Measurements from ENCODE around the gene THUMPD3. TPM values are rescaled to one million over a fixed set of nuclear protein-coding genes. Genes with fewer than 3 reads are reported as not detected.

The THUMPD3 gene
- total RNA-seq, 1 donor from 2014 or later = 84.4 TPM

DNA sequence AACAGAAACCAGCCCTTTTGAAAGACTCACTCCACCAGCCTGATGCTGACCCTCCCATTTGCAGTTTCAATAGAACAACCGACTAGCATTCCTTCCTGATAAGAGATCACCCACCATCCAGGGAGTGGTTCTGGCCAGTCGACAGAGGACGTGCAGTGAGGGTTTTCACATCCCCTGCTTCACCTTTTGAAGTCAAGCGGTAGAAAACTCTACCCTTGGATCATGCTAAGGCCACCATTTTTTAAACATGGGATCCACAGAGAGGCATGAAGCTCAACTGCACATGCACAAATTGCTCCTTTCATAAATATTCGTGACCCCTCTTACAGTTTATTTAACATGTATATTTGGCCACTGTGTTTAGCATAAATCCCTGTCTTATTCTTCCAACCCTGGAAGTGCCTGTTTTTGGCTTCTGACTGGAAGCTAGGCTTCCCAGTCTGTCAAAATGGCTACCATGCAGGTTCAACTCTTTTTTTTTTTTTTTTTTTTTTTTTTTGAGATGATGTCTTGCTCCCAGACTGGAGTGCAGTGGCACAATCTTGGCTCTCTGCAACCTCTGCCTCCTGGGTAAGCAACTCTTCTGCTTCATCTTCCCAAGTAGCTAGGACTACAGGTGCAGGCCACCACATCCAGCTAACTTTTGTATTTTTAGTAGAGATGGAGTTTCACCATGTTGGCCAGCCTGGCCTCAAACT is 1.0 kb upstream of the THUMPD3 start:
- DNase-seq = no peak

DNA sequence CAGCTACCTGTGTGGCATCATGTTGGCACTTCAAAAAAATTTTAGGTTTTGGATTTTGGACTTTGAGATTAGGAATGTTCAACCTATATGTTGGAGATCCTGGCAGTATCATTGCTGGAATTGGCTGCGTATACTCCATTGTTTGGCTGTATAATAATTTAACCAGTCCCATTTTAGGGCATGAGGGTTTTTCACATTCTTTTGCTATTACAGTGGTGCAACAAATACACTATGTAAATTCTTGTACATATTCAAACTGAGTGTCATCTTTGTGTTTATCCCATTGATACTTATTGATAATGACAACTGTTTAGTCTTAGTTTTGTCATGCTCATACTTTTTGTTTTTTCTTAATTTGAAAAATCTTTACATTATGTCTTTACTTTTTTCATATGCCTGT is 6.7 kb downstream of the THUMPD3 start:
- DNase-seq = no peak

DNA sequence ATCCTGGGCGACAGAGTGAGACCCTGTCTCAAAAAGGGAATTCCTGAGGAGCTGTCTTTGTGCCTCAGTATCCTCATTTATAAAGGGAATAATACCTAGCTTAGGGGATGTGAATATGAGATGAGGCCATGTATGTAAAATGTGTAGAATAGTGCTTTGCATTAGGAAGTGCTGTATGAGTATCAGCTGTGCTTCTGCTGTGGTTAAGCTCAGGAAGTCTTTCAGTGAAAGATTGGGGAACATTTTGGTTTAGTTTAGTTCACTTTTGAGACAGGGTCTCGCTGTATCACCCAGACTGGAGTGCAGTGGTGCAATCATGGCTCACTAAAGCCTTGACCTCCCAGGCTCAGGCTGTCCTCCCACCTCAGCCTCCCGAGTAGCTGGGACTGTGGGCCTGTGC is 10.6 kb downstream of the THUMPD3 start:
- DNase-seq = no peak

DNA sequence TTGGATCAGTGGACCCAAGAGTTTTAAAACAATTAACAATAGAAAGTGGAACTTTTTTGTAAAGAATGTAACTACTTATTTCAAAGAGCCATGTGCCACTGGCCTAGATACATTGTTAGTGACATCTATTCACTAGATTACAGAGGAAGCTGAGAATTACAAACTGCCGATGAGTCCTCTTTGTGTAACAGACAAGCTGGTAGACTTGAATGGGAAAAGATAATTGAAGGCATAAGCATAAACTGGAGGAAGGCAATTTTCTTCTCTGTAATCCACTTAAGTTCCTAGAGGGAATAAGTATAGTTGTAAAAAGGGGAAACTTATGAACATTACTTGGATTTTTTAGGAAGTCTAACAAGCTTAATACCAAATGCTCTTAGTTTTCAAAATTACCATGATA is 15.1 kb downstream of the THUMPD3 start:
- no peak for DNase-seq

DNA sequence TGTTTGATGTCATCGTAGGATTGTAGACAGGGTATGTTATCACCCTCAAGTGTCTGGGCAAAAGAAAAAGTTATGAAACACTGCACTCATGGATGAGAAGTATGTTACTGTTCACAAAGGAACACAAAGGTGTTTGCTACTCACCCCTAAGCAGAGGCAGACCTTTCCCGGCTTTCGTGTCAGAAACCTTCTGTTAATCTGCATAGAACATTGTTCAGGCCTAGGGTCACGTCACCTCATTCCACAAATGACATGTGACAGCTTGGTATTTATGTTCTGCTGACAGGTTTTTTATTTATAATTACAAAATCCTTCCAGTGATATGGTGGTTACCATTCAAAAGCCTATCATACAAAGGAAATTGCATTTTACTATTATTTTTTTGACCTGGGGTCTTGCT is 16.5 kb downstream of the THUMPD3 start:
- no peak for DNase-seq

DNA sequence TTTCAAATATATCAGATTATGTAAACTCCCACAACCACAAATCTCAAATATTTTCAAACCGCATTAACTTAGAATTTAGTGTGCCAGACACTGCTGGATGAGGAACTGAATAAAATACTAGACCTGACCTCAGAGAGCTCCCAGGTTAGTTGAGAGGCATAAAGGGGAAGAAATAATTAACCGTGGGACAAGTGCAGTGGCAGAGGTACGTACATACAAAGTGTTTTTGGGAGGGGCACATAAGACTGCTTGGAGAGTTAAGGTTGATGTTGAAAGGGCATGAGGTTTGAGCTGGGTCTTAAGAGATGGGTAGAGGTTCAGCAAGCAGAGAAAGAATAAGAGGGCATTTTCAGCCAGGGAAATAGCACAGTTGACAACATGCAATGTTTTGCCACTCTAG is 17.2 kb downstream of the THUMPD3 start:
- DNase-seq = no peak

DNA sequence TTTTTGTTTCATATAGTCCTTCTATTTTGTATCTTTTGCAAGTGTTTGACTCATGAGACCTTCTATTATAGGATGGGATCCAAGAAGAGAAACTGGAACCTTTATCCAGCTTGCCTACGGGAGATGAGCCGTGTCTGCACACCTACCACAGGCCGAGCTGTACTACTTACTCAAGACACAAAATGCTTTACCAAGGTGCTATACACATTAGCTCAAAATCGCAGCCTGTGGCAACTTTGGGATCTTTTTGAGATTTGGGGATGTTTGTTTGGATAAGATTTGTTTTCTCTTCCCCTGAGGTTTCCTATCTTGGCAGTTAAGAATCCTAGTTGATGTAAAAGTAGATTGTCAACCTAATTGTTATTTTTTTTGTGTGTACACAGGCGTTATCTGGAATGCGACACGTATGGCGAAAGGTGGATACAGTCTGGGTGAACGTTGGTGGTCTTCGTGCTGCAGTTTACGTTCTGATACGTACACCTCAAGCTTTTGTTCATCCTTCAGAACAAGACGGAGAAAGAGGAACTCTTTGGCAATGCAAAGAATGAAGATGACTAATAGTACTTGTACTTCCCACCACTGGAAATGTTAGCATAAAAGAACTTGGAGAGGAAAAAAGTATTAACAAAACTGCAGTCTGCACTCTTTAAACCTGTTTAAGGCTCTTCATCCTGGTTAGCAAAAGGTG is 21.4 kb downstream of the THUMPD3 start:
- DNase-seq = no peak

DNA sequence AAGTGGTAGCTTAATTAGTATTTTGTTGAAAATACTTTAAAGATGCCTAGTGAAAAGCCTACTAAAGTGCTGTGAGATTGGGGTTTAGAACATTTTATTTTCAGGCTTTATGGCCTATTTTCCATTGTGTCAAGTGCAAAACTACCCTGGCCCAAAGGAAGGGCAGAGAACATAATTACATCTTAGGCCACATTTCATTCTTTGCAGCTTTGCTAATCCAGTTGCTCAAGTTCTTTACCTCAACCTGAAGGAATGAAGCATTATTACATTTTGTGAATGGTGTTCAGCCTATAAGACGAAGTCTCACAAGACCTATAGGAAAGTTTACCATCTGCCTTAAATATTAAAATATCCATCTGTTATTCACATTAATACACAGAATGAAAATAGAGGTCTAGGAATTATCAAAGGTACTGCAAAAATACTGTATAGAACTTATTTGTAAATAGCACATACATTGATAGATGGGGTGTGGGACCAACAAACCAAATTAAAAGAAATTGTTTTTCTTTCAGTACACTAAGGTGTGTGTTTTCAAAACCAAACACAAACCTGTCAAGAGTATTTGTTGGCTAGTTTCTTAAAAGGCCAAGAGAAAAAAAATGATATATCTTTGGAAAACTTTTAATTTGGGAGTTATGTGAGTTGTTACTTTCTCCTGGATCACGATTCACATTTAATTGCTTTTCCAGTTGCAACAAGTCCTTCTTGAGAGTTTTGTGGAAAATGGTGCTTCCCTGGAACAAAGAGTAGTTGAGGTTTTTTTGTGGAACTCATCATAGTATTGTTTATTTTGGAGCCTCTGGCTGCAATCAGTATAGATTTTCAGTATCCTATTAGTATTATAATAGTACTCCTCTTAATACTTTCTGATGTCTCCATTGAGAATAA is 22.6 kb downstream of the THUMPD3 start:
- DNase-seq = no peak

DNA sequence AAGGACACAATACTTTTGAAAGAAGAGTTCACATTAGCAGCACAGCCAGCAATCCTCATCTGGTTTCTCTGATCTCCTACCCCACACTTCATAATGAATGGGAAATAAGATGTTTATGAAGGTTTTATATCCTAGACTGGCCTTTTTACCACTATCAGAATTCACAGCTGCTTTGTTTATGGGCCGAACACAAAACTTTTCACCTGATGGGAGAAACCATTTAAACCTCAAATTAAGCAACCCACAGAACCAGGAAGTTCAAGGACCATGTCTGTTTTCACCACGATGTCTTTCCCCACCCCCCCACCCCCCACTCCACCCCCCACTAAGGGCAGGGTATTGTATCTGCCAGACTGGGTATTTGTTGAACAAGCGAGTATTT is 23.2 kb downstream of the THUMPD3 start:
- DNase-seq = no peak

DNA sequence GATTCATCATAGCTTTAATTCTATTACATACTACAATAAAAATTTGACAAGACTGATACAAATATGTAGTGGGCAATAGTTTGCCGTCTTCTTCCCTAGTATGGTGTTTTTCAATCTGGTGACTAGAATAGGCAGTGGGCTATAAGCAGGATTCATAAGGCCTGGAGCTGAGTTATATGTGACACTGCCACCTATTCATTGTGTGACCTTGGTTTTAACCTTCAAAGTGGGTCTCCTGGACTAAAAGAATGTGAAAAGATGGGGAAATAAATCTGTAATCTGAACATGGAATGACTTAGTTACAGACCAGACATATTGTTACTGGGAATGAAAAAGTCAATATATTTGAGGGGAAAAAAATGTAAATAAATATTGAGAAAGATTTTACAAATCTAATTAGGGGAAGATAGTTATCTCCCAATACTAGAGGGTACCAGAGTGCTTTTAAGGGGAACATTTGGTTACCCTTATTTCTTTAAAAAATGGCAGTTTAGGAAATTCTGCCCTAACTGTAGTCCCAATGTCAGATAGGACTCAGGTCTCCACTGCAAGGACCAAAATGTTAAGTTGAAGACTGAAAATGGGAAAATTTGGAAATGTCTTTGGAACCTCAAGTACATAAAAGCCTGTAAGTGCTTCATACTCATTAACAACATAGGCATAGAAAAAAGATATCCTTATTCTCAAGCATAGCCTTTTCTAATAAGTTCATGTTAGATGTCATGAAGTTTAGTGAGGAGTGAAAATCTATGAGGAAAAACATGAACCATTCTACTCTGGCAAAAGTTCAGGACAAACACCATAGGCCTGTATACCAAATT is 23.9 kb downstream of the THUMPD3 start:
- no peak for DNase-seq

DNA sequence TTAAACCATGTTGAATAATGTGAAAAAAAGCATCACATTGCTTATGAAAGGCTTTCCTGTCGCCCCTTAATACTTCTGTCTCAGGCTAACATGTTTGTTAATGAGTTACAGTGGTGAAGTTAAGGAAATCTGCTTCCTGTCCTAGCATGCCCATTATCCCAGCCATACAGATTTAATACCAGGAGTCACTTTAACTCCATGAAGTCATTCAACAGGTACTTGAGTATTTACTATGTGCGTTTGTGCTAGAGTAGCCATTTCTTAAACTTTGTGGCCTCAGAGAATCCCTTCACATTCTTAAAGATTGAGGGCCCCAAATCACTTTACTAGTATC is 24.4 kb downstream of the THUMPD3 start:
- no peak for DNase-seq

DNA sequence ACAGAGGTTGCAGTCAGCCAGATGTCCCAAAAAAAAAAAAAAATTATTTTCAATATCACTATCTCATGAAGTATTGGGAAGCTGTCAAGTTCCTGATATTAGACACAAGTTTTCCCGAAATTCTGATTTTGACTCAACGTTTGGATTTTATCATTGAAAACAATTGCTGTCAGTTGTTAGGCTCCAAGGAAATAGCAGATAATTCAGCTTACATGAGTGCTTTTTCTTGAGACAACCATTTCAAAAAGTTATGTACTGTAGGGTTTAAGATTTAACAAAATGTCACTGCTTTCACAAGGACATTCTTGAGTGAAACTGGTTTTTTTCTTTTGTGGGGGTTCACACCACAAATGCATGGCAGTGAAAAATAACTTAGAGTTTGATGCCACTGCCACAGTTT is 25.3 kb downstream of the THUMPD3 start:
- no peak for DNase-seq

DNA sequence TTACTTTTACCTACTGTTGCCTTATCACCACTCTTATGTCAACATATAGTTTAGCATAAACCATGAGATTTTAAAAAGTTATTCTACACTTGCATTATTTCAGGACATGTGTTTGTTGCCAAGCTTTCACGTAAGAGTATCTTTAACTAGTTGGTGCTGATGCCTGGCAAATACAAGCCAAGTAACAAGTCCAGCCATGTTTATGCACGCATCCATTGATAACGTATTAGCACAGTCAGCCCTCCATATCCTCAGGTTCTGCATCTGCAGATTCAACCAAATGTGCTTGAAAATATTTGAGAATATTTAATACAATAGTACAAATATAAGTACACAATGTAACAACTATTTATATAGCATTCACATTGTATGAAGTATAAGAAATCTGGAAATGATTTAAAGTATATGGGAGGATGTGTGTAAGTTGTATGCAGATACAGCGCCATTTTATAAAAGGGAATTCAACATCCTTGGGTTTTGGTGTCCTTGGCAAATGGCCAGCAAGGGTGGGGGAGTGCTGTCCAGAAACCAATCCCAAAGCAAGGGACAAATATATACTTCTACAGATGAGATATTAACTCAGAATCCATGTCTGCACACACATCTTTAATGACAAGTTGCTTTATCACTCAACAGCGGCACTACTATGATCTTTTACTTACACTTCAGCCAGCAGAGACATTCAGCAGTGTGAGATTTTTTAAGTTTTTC is 25.9 kb downstream of the THUMPD3 start:
- no peak for DNase-seq

DNA sequence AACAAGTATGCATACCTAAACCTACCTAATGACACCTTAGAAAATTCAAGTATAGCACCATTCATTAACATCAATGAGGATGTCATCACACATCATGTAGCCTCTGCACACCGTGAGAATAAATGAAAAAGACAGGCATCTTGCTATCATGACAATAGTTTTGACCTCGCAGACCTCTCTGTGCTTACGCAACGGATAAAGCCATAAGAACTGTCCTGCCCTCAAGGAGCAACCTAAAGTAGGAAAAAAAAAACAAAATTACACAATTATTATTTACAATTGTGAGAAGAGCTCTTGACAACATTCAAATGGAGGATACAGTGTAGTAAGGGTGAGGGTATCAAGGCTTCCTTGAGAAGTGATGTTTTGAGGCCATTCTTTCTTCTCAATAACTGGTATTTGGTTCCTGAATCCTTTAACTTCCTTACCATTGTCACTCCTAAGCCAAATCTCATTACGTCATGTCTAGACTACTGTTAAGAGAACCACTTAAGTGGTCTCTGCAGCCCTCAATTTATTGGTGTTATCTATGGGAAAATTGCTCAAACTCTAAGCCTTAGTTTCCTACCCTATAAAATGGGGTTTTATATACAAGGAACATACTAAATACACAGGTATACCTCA is 27.5 kb downstream of the THUMPD3 start:
- DNase-seq = no peak

DNA sequence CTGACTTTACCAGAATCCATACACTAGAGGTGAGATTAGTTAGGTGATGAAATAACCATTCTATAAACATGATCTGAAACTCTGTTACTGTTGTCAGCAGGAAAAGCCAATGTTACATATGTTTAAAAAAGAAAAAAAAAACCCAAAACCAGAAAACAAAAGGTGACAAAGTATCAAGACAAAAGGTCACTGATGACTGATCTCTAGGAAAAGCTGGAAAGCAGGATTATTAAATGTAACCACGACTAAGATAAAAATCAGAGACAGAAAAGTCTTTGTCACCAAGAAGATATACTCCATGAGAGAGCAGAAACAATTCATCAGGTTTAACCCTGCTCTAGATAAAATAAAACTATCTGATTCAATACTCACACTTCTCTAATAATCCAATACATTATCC is 29.2 kb downstream of the THUMPD3 start:
- DNase-seq = no peak

DNA sequence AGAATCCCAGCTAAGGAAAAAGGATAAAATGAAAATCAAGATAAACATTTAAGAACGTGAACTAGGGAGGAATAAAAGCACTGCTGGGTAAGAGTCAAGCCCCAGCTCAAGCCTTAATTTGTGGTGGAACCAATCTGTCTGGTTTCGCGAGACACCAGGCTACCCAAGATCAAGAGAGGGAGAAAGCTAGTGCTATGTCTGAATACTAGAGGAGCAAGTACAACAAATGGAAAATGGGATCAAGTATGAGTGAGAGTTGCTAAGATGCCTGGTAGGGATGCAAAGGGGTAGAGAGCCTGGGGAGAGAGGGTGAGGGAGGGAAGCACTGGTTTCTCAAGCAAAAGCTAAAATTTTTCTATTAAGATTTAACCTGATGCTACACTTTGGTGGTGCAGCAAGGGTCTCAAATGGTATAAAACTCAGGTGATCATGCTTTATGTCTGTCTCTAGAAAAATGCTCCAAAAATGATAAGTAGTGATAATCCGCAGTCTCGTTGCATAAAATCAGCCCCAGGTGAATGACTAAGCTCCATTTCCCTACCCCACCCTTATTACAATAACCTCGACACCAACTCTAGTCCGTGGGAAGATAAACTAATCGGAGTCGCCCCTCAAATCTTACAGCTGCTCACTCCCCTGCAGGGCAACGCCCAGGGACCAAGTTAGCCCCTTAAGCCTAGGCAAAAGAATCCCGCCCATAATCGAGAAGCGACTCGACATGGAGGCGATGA is 32.9 kb downstream of the THUMPD3 start:
- no peak for DNase-seq

DNA sequence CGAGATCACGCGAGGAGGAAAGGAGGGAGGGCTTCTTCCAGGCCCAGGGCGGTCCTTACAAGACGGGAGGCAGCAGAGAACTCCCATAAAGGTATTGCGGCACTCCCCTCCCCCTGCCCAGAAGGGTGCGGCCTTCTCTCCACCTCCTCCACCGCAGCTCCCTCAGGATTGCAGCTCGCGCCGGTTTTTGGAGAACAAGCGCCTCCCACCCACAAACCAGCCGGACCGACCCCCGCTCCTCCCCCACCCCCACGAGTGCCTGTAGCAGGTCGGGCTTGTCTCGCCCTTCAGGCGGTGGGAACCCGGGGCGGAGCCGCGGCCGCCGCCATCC is 33.4 kb downstream of the THUMPD3 start:
- DNase-seq = peak; percentile 79

DNA sequence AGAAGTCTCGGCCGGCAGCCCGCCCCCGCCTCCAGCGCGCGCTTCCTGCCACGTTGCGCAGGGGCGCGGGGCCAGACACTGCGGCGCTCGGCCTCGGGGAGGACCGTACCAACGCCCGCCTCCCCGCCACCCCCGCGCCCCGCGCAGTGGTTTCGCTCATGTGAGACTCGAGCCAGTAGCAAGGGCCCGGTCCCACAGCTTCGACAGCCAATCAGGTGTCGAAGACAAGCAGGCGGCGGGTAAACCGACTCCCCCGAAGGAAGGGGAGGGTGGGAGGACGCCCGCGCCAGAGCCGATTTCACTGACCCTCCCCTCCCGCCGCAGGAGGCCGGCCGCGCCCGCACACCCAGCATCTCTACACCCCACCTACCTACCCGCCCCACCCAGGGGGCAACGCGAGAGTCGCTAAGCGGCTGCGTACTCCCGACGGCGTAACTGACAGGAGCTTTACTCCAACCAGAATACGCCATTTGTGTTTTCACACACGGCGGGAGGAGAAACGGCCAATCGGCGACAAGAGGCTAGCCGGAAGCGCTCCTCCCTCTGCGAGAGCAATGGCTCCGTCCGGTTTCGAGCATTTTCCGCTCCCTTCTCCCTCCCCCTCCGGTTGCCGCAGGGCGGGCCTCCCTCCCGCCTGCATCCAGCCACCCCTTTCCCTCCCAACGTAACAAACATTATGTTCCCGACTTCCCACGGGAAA is 33.9 kb downstream of the THUMPD3 start:
- DNase-seq = peak; percentile 100

DNA sequence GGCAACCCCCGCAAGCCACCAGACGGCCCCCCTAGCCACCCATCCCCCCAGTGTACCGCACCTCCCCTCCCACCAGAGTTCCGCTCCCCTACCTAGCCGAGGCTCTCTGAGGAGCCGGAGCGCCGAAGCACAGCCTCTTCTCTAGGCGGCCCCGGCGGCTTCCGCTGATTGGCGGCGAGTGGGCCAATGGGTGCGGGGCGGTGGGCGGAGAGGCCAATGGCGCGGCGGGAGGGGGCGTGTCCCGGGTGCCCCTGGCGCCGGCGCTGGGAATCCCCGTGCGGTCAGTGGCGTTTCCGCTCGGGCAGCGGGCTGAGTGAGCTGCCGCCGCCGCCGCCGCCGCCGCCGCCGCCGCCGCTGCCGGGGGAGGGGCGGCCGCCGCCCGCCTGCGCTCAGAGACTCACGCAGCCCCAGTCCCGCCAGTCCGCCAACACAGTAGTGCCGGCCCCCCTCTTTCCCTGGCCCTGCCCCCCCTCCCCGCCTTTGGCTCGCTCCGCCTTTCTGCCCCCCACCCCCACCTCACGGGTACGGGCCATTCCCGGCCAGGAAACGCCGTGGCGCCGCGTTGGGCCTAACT is 34.6 kb downstream of the THUMPD3 start, which contains the start of gene SETD5:
Gene SETD5 (plus strand): TSS at position 284 of the 574 bp plus-strand sequence. CDS start 31,324 bp downstream, outside the sequence.
- peak; percentile 96 for DNase-seq

Data from occipital lobe (tissue), 2 donors.